ENCODE data around the gene ADGRE1.

DNA sequence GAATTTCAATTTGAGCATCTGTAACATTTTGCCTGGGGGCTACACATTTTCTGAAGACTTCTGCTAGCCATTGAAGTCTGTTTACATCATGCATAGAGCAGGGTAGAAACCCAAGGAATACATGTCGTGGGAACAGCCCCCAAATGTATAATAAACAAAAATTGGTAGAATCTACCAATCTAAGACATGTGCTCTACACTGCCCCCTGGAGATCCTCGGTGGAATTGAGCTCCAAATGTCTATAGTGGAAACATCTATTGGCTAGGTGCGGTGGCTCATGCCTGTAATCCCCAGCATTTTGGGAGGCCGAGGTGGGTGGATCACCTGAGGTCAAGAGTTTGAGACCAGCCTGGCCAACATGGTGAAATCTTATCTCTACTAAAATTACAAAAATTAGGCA is 76.6 kb downstream of the ADGRE1 start:
- TF ChIP-seq SIN3A (IDR thresholded peaks at IDR 0.05; ENCODE audit: borderline replicate concordance, low read depth, low read length) = no peak
- TF ChIP-seq, protein P1, sequence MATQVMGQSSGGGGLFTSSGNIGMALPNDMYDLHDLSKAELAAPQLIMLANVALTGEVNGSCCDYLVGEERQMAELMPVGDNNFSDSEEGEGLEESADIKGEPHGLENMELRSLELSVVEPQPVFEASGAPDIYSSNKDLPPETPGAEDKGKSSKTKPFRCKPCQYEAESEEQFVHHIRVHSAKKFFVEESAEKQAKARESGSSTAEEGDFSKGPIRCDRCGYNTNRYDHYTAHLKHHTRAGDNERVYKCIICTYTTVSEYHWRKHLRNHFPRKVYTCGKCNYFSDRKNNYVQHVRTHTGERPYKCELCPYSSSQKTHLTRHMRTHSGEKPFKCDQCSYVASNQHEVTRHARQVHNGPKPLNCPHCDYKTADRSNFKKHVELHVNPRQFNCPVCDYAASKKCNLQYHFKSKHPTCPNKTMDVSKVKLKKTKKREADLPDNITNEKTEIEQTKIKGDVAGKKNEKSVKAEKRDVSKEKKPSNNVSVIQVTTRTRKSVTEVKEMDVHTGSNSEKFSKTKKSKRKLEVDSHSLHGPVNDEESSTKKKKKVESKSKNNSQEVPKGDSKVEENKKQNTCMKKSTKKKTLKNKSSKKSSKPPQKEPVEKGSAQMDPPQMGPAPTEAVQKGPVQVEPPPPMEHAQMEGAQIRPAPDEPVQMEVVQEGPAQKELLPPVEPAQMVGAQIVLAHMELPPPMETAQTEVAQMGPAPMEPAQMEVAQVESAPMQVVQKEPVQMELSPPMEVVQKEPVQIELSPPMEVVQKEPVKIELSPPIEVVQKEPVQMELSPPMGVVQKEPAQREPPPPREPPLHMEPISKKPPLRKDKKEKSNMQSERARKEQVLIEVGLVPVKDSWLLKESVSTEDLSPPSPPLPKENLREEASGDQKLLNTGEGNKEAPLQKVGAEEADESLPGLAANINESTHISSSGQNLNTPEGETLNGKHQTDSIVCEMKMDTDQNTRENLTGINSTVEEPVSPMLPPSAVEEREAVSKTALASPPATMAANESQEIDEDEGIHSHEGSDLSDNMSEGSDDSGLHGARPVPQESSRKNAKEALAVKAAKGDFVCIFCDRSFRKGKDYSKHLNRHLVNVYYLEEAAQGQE (IDR thresholded peaks at IDR 0.05; ENCODE audit: low read depth, low read length) = no peak
- TF ChIP-seq CTCF (IDR thresholded peaks at IDR 0.05) = peak; percentile 58
- TF ChIP-seq MEF2A (IDR thresholded peaks at IDR 0.05; ENCODE audit: borderline replicate concordance, low read depth) = no peak
- TF ChIP-seq USF2 (IDR thresholded peaks at IDR 0.05; ENCODE audit: borderline replicate concordance, low read depth, low read length) = no peak
- no peak for TF ChIP-seq EP300 (IDR thresholded peaks at IDR 0.05; ENCODE audit: borderline replicate concordance in 1 of 2, low read depth in 1 of 2, low read length in 1 of 2)
- no peak for TF ChIP-seq CHD2 (IDR thresholded peaks at IDR 0.05; ENCODE audit: low read length, partially characterized antibody)
- no peak for TF ChIP-seq POLR2AphosphoS5 (IDR thresholded peaks at IDR 0.05; ENCODE audit: low read depth, low read length)
- TF ChIP-seq EZH2phosphoT487 (IDR thresholded peaks at IDR 0.05; ENCODE audit: borderline replicate concordance, low read depth) = no peak
- TF ChIP-seq ELF1 (IDR thresholded peaks at IDR 0.05) = no peak
- TF ChIP-seq TAF1 (IDR thresholded peaks at IDR 0.05; ENCODE audit: borderline replicate concordance, low read depth, low read length) = no peak
- TF ChIP-seq, protein P2, sequence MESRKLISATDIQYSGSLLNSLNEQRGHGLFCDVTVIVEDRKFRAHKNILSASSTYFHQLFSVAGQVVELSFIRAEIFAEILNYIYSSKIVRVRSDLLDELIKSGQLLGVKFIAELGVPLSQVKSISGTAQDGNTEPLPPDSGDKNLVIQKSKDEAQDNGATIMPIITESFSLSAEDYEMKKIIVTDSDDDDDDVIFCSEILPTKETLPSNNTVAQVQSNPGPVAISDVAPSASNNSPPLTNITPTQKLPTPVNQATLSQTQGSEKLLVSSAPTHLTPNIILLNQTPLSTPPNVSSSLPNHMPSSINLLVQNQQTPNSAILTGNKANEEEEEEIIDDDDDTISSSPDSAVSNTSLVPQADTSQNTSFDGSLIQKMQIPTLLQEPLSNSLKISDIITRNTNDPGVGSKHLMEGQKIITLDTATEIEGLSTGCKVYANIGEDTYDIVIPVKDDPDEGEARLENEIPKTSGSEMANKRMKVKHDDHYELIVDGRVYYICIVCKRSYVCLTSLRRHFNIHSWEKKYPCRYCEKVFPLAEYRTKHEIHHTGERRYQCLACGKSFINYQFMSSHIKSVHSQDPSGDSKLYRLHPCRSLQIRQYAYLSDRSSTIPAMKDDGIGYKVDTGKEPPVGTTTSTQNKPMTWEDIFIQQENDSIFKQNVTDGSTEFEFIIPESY (IDR thresholded peaks at IDR 0.05; ENCODE audit: borderline replicate concordance, low read depth) = no peak
- no peak for TF ChIP-seq RAD21 (IDR thresholded peaks at IDR 0.05; ENCODE audit: low read length)
- no peak for TF ChIP-seq RCOR1 (IDR thresholded peaks at IDR 0.05; ENCODE audit: low read length)

Measured in SK-N-SH (cell line).